Measurements from ENCODE around the gene DENND2C. TPM values are rescaled to one million over a fixed set of nuclear protein-coding genes. Genes with fewer than 3 reads are reported as not detected.

The DENND2C gene, protein sequence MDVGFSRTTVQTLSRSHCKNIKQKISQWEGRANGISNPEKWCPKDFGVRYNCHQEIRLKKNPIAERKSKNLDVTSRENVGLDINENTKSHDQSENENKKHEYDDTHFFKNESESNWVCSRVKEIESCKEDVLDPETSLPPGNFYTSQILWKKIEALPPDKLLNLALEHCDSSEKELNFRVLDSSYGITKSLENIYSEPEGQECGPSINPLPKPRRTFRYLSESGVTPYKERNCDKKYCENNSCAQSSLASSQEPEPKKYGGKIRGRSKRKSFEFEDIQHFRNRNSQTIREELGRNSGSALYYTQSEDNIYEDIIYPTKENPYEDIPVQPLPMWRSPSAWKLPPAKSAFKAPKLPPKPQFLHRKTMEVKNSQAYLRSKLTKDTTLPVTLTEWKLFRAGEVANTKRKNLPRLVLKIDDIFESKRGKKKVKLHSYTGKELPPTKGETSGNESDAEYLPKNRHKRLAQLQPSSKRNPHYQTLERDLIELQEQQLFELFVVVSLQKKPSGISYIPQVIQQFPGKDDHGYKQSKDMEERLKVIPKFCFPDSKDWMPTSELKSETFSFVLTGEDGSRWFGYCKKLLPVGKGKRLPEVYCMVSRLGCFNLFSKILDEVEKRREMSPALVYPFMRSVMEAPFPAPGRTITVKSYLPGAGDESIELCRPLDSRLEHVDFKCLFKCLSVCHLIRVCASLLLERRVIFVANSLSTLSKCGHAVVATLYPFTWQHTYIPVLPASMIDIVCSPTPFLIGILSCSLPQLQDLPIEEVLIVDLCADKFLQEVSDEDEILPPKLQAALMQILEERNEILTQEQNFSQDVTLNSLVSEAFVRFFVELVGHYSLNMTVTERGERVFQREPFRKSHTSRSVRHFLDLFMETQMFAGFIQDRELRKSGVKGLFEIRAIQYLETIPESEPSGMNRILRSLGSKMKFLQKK
- 8.3 and 8.8 TPM in 2 replicates for total RNA-seq

DNA sequence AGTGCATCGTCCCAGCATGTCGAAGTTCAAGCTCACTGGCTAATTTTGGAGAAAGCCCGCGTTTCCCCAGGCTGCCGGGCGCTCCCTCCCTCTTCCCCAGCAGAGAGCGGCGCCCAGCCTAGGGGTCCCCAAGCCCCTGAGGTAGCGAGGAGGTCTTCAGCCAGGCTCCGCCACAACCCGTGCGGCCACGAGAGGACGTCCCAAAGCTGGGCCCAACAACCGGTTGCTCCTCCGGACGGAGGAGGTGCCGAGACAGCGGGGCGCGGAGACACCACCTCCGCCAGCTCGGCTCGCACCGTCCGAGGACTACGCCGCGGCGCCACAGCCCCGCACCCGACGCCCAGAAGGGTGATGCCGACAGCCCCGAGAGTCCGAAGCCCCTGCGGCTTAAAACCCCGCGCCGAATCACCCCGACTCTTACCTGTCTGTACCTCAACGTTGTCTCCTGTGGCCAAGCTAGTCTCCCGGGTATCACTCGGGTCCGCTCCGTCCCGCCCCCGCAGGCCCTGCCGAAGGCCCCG is at the start of gene DENND2C:
Gene DENND2C, minus strand, starts transcription at position 488 of the 521 bp plus-strand sequence. CDS start 44,065 bp downstream, outside the sequence.
- H3K79me2 ChIP-seq (ENCODE audit: insufficient read depth, low read length): peaks cover 10% of the 10 kb centered on the region
- H3K36me3 ChIP-seq (ENCODE audit: insufficient read depth, low read length): no peaks in the 10 kb centered on the region
- peak within 1 kb of the TSS; percentile 92 for H3K4me3 ChIP-seq (ENCODE audit: insufficient read depth, low read length)
- TF ChIP-seq CTCF (IDR thresholded peaks at IDR 0.05; ENCODE audit: extremely low read depth, low read depth, low read length): no peak
- DNase-seq (ENCODE audit: insufficient read length, low spot score, missing footprints): peak; percentile 91
- H3K27me3 ChIP-seq (ENCODE audit: insufficient read depth, low read length): peaks cover under 1% of the 10 kb centered on the region
- peaks cover 7% of the 10 kb centered on the region for H3K4me1 ChIP-seq (ENCODE audit: insufficient read depth, low read length)
- no peaks in the 10 kb centered on the region for H3K9me3 ChIP-seq (ENCODE audit: low read depth, low read length)
- H2AFZ ChIP-seq (ENCODE audit: low read length): peak within 1 kb of the TSS; percentile 99
- H3K4me2 ChIP-seq (ENCODE audit: insufficient read depth, low read length): peak within 1 kb of the TSS; percentile 98
- H4K20me1 ChIP-seq (ENCODE audit: insufficient read depth, low read length): no peaks in the 10 kb centered on the region
- H3K27ac ChIP-seq (ENCODE audit: low read depth, low read length): peak within 1 kb of the TSS; percentile 94

DNA sequence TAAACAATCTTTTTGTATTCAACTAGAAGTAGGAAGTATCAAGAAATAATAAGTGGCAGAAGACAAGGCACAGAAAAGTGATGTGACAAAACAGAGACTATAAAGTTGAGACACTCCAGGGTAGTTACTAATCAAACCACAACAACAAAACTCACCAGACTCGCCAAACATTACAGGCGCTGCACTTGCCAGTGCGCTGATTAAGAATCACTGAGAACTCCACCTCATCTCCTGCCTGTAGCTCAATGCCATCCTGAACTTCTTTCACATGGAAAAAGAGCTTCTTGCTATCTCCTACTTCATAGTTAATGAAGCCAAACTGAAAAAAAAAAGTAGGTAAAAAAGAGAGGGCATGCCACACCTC is 49.6 kb upstream of the DENND2C start:
- H4K20me1 ChIP-seq (ENCODE audit: insufficient read depth, low read length): peaks cover 4% of the 10 kb centered on the region
- no peak overlapping the region for H3K4me3 ChIP-seq (ENCODE audit: insufficient read depth, low read length)
- no peaks in the 10 kb centered on the region for H3K27me3 ChIP-seq (ENCODE audit: insufficient read depth, low read length)
- peak; percentile 46 for DNase-seq (ENCODE audit: insufficient read length, low spot score, missing footprints)
- no peak for TF ChIP-seq CTCF (IDR thresholded peaks at IDR 0.05; ENCODE audit: extremely low read depth, low read depth, low read length)
- no peaks in the 10 kb centered on the region for H3K9me3 ChIP-seq (ENCODE audit: low read depth, low read length)
- peaks cover 76% of the 10 kb centered on the region for H3K36me3 ChIP-seq (ENCODE audit: insufficient read depth, low read length)
- peak overlapping the region; percentile 7 for H3K4me2 ChIP-seq (ENCODE audit: insufficient read depth, low read length)
- H2AFZ ChIP-seq (ENCODE audit: low read length): no peak overlapping the region
- H3K27ac ChIP-seq (ENCODE audit: low read depth, low read length): peak overlapping the region; percentile 91
- peaks cover 24% of the 10 kb centered on the region for H3K79me2 ChIP-seq (ENCODE audit: insufficient read depth, low read length)
- H3K4me1 ChIP-seq (ENCODE audit: insufficient read depth, low read length): peaks cover 32% of the 10 kb centered on the region

- peaks cover 29% of the 10 kb centered on the region for H3K79me2 ChIP-seq (ENCODE audit: insufficient read depth, low read length)
- peak overlapping the region; percentile 91 for H3K27ac ChIP-seq (ENCODE audit: low read depth, low read length)
- peaks cover 4% of the 10 kb centered on the region for H4K20me1 ChIP-seq (ENCODE audit: insufficient read depth, low read length)
- H3K4me2 ChIP-seq (ENCODE audit: insufficient read depth, low read length): peak overlapping the region; percentile 7
- DNase-seq (ENCODE audit: insufficient read length, low spot score, missing footprints): peak; percentile 62
- TF ChIP-seq CTCF (IDR thresholded peaks at IDR 0.05; ENCODE audit: extremely low read depth, low read depth, low read length): no peak
- H3K36me3 ChIP-seq (ENCODE audit: insufficient read depth, low read length): peaks cover 75% of the 10 kb centered on the region
- H3K9me3 ChIP-seq (ENCODE audit: low read depth, low read length): no peaks in the 10 kb centered on the region
- H3K4me1 ChIP-seq (ENCODE audit: insufficient read depth, low read length): peaks cover 32% of the 10 kb centered on the region
- H2AFZ ChIP-seq (ENCODE audit: low read length): no peak overlapping the region
- H3K27me3 ChIP-seq (ENCODE audit: insufficient read depth, low read length): no peaks in the 10 kb centered on the region
- no peak overlapping the region for H3K4me3 ChIP-seq (ENCODE audit: insufficient read depth, low read length)
Observed at GRCh38 chr1:114718661-114719423, 49.0 kb upstream of the DENND2C start.
